ENCODE data around the gene SLC38A11. TPM values are rescaled to one million over a fixed set of nuclear protein-coding genes. Genes with fewer than 3 reads are reported as not detected.

SLC38A11 gene
- polyA plus RNA-seq, 3 donors: 0.07 TPM; not detected in 2

GRCh38 chr2:164967361-164967760 lies 12.0 kb upstream of the SLC38A11 start:
- Histone ChIP-seq H3K36me3 (replicated peaks in 1 of 2; ENCODE audit: control insufficient read depth in 1 of 2, insufficient read depth in 2 of 2, low read length in 2 of 2) (no peaks in the 10 kb centered on the region), H4K20me1 (ENCODE audit: insufficient read depth, low read length) (no peaks in the 10 kb centered on the region), H3K79me2 (ENCODE audit: insufficient read depth, low read length) (no peaks in the 10 kb centered on the region), H3K27me3 (ENCODE audit: control insufficient read depth in 2 of 2, insufficient read depth in 2 of 2, low read length in 2 of 2) (no peaks in the 10 kb centered on the region), H3K4me1 (ENCODE audit: control insufficient read depth in 1 of 2, insufficient read depth in 2 of 2, low read length in 2 of 2) (peaks cover 0 to 3% of the 10 kb centered on the region in 2 donors), H3K9me3 (replicated peaks in 1 of 2; ENCODE audit: control insufficient read depth in 1 of 2, insufficient read depth in 1 of 2, low read length in 2 of 2) (peaks cover 0 to 4% of the 10 kb centered on the region in 2 donors), H2AFZ (ENCODE audit: insufficient read depth, low read depth, low read length, poor library complexity, severe bottlenecking) (no peak overlapping the region), H3K9ac (ENCODE audit: insufficient read depth, low read length, poor library complexity, severe bottlenecking) (no peak overlapping the region), H3K4me2 (replicated peaks; ENCODE audit: extremely low read depth, low read length, poor library complexity, severe bottlenecking) (no peak overlapping the region), H3K4me3 (replicated peaks in 1 of 3; ENCODE audit: low read depth in 2 of 3, low read length in 3 of 3) (no peak overlapping the region), H3K27ac (ENCODE audit: low read depth in 1 of 2, low read length in 2 of 2) (no peak overlapping the region)
- Mint-ChIP-seq H3K36me3 (no peaks in the 10 kb centered on the region), H3K9me3 (peaks cover 3 to 10% (median 7%) of the 10 kb centered on the region in 7 donors), H3K4me3 (no peak overlapping the region), H3K27ac (no peak overlapping the region), H3K4me1 (peaks cover 13% of the 10 kb centered on the region), H3K27me3 (ENCODE audit: low read depth in 3 of 3) (peaks cover 0 to 3% (median 0%) of the 10 kb centered on the region in 3 donors)
- intact Hi-C loops (cut with micrococcal nuclease): no loop called here
- TF ChIP-seq CTCF (IDR thresholded peaks at IDR 0.05): no peak
- DNase-seq: no peak
- WGBS (ENCODE audit: insufficient coverage): 94% methylated on average over 2 of the region's 2 CpGs

- Histone ChIP-seq H3K79me2 (ENCODE audit: insufficient read depth, low read length) (no peaks in the 10 kb centered on the region), H3K4me2 (replicated peaks; ENCODE audit: extremely low read depth, low read length, poor library complexity, severe bottlenecking) (no peak overlapping the region), H3K27ac (ENCODE audit: low read depth in 1 of 2, low read length in 2 of 2) (no peak overlapping the region), H3K4me3 (replicated peaks in 1 of 3; ENCODE audit: low read depth in 2 of 3, low read length in 3 of 3) (no peak overlapping the region), H3K9me3 (replicated peaks in 1 of 2; ENCODE audit: control insufficient read depth in 1 of 2, insufficient read depth in 1 of 2, low read length in 2 of 2) (peaks cover 0 to 4% of the 10 kb centered on the region in 2 donors), H4K20me1 (ENCODE audit: insufficient read depth, low read length) (no peaks in the 10 kb centered on the region), H2AFZ (ENCODE audit: insufficient read depth, low read depth, low read length, poor library complexity, severe bottlenecking) (no peak overlapping the region), H3K9ac (ENCODE audit: insufficient read depth, low read length, poor library complexity, severe bottlenecking) (no peak overlapping the region), H3K4me1 (ENCODE audit: control insufficient read depth in 1 of 2, insufficient read depth in 2 of 2, low read length in 2 of 2) (peaks cover 0 to 3% of the 10 kb centered on the region in 2 donors), H3K36me3 (replicated peaks in 1 of 2; ENCODE audit: control insufficient read depth in 1 of 2, insufficient read depth in 2 of 2, low read length in 2 of 2) (no peaks in the 10 kb centered on the region), H3K27me3 (ENCODE audit: control insufficient read depth in 2 of 2, insufficient read depth in 2 of 2, low read length in 2 of 2) (no peaks in the 10 kb centered on the region)
- intact Hi-C loops (cut with micrococcal nuclease): no loop called here
- TF ChIP-seq CTCF (IDR thresholded peaks at IDR 0.05): no peak
- peak; percentile 6 to 20 (median 20) for DNase-seq
- no CpG with 5 or more reads among the region's 1 CpG for WGBS (ENCODE audit: insufficient coverage)
- H3K9me3 Mint-ChIP-seq: peaks cover 3 to 9% (median 7%) of the 10 kb centered on the region in 7 donors
- H3K27me3 Mint-ChIP-seq (ENCODE audit: low read depth in 3 of 3): peaks cover 0 to 1% (median 0%) of the 10 kb centered on the region in 3 donors
- H3K36me3 Mint-ChIP-seq: no peaks in the 10 kb centered on the region
- no peak overlapping the region for H3K4me3 Mint-ChIP-seq
- H3K4me1 Mint-ChIP-seq: peaks cover 13% of the 10 kb centered on the region
- peak overlapping the region in 1 of 7 donors; percentile 51 for H3K27ac Mint-ChIP-seq
These were observed 9.4 kb upstream of the SLC38A11 start for GRCh38 chr2:164964700-164965099.
